ENCODE measurements around the gene LRP1B.

DNA sequence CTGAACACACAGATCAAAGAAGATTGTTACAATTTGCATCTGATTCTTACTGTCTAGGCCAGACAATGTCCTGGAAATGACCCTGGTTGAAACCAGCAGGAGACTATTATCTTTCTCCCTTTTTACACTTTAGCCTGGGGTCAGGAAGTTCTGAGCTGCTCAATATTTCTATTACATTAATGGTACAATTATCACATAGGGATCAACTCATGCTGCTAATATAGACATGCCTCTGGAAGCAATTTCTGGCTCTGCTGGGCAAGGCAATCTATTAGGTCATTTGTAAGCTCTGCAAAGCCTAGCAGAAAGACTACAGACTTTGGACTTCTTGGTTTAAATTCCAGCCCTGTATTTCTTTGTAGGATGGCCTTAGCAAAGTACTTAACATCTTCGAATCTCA is 205.3 kb downstream of the LRP1B start:
- TF ChIP-seq, protein P1, sequence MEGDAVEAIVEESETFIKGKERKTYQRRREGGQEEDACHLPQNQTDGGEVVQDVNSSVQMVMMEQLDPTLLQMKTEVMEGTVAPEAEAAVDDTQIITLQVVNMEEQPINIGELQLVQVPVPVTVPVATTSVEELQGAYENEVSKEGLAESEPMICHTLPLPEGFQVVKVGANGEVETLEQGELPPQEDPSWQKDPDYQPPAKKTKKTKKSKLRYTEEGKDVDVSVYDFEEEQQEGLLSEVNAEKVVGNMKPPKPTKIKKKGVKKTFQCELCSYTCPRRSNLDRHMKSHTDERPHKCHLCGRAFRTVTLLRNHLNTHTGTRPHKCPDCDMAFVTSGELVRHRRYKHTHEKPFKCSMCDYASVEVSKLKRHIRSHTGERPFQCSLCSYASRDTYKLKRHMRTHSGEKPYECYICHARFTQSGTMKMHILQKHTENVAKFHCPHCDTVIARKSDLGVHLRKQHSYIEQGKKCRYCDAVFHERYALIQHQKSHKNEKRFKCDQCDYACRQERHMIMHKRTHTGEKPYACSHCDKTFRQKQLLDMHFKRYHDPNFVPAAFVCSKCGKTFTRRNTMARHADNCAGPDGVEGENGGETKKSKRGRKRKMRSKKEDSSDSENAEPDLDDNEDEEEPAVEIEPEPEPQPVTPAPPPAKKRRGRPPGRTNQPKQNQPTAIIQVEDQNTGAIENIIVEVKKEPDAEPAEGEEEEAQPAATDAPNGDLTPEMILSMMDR (IDR thresholded peaks at IDR 0.05), result no peak
- TF ChIP-seq POLR2A (IDR thresholded peaks at IDR 0.05), result no peak

Measured in Peyer's patch (tissue), 4 donors.